H9 (cell line): ENCODE results near the gene MBP. TPM values are rescaled to one million over a fixed set of nuclear protein-coding genes. Genes with fewer than 3 reads are reported as not detected.

Experiments
- DNase-seq: peaks from one replicate; pipeline ENCODE4 v3.0.0-alpha.2; 2017
- H2AFZ ChIP-seq: one replicate; pipeline ENCODE4 v1.6.1; 2013; ENCODE audit warnings: mild to moderate bottlenecking, low read length, control low read depth, moderate library complexity
- H2AK5ac ChIP-seq: 2 replicates; pipeline ENCODE4 v1.6.1; 2013; ENCODE audit warnings: low read length, control low read depth, mixed read lengths; ENCODE audit not compliant: insufficient read length
- H2BK120ac ChIP-seq: one replicate; pipeline ENCODE4 v1.6.1; 2013; ENCODE audit warnings: low read depth, mild to moderate bottlenecking, low read length, control low read depth, inconsistent platforms; ENCODE audit not compliant: poor library complexity, severe bottlenecking
- H2BK12ac ChIP-seq: 2 replicates; pipeline ENCODE4 v1.6.1; 2013; ENCODE audit warnings: low read length, control low read depth, mixed read lengths, low read depth; ENCODE audit not compliant: insufficient read length
- H2BK15ac ChIP-seq: 2 replicates; pipeline ENCODE4 v1.6.1; 2013; ENCODE audit warnings: low read depth, low read length, control low read depth
- H2BK20ac ChIP-seq: one replicate; pipeline ENCODE4 v1.6.1; 2013; ENCODE audit warnings: low read depth, mild to moderate bottlenecking, low read length, control low read depth, inconsistent platforms; ENCODE audit not compliant: poor library complexity, severe bottlenecking
- H2BK5ac ChIP-seq: 2 replicates; pipeline ENCODE4 v1.6.1; 2013; ENCODE audit warnings: low read length, control low read depth, mixed read lengths; ENCODE audit not compliant: insufficient read length
- H3K14ac ChIP-seq: 2 replicates; pipeline ENCODE4 v1.6.1; 2013; ENCODE audit warnings: low read length, control low read depth; ENCODE audit not compliant: insufficient read depth
- H3K18ac ChIP-seq: 2 replicates; pipeline ENCODE4 v1.6.1; 2013; ENCODE audit warnings: low read depth, mild to moderate bottlenecking, mixed read lengths, low read length, control low read depth; ENCODE audit not compliant: insufficient read length
- H3K23ac ChIP-seq: 2 replicates; pipeline ENCODE4 v1.6.1; 2013; ENCODE audit warnings: low read length, control low read depth, mixed read lengths, low read depth; ENCODE audit not compliant: insufficient read length
- H3K23me2 ChIP-seq: 2 replicates; pipeline ENCODE4 v1.6.1; 2013; ENCODE audit warnings: low read depth, mild to moderate bottlenecking, mixed read lengths, low read length, control low read depth; ENCODE audit not compliant: insufficient read length, poor library complexity, severe bottlenecking
- H3K27ac ChIP-seq: 2 replicates; pipeline ENCODE4 v1.5.1; 2013; ENCODE audit warnings: low read length, control low read depth, mixed read lengths, low read depth; ENCODE audit not compliant: insufficient read length
- H3K27me3 ChIP-seq: 2 replicates; pipeline ENCODE4 v1.6.1; 2013; ENCODE audit warnings: low read length, control low read depth, inconsistent platforms; ENCODE audit not compliant: insufficient read depth
- H3K4ac ChIP-seq: 2 replicates; pipeline ENCODE4 v1.6.1; 2013; ENCODE audit warnings: low read depth, mild to moderate bottlenecking, control low read depth, inconsistent platforms, low read length, moderate library complexity
- H3K4me1 ChIP-seq: 2 replicates; pipeline ENCODE4 v1.6.1; 2013; ENCODE audit warnings: low read length, control low read depth, inconsistent platforms; ENCODE audit not compliant: insufficient read depth
- H3K4me2 ChIP-seq: 2 replicates; pipeline ENCODE4 v1.6.1; 2013; ENCODE audit warnings: low read length, control low read depth, mixed read lengths; ENCODE audit not compliant: insufficient read length, insufficient read depth
- H3K56ac ChIP-seq: 2 replicates; pipeline ENCODE4 v1.6.1; 2013; ENCODE audit warnings: low read depth, mild to moderate bottlenecking, mixed read lengths, low read length, control low read depth; ENCODE audit not compliant: insufficient read length
- H3K79me1 ChIP-seq: 2 replicates; pipeline ENCODE4 v1.6.1; 2013; ENCODE audit warnings: low read depth, mild to moderate bottlenecking, moderate library complexity, low read length, control low read depth, inconsistent platforms; ENCODE audit not compliant: insufficient read depth, poor library complexity, severe bottlenecking
- H3K79me2 ChIP-seq: 2 replicates; pipeline ENCODE4 v1.6.1; 2013; ENCODE audit warnings: low read length, control low read depth, inconsistent platforms; ENCODE audit not compliant: insufficient read depth
- H3K9ac ChIP-seq: 2 replicates; pipeline ENCODE4 v1.6.1; 2013; ENCODE audit warnings: low read length, control low read depth, mixed read lengths; ENCODE audit not compliant: insufficient read length; ENCODE audit errors: extremely low read depth
- H3K9me3 ChIP-seq: one replicate; pipeline ENCODE4 v1.6.1; 2013; ENCODE audit warnings: low read depth, low read length, inconsistent platforms; ENCODE audit not compliant: control insufficient read depth
- H3T11ph ChIP-seq: one replicate; pipeline ENCODE4 v1.6.1; 2013; ENCODE audit warnings: mild to moderate bottlenecking, low read length, control low read depth, inconsistent platforms
- H4K20me1 ChIP-seq: one replicate; pipeline ENCODE4 v1.6.1; 2013; ENCODE audit not compliant: control insufficient read depth, insufficient read length, insufficient read depth
- H4K5ac ChIP-seq: 2 replicates; pipeline ENCODE4 v1.6.1; 2013; ENCODE audit warnings: low read depth, mild to moderate bottlenecking, mixed read lengths, low read length, control low read depth; ENCODE audit not compliant: insufficient read length
- H4K8ac ChIP-seq: replicated peaks from 2 replicates; pipeline ENCODE4 v1.6.1; 2013; ENCODE audit warnings: low read length, control low read depth, mixed read lengths, low read depth; ENCODE audit not compliant: insufficient read length
- H4K91ac ChIP-seq: 2 replicates; pipeline ENCODE4 v1.6.1; 2013; ENCODE audit warnings: low read depth, mild to moderate bottlenecking, moderate library complexity, mixed read lengths, low read length, control low read depth; ENCODE audit not compliant: insufficient read length
- H3K27ac Mint-ChIP-seq, 3 experiments: 2 replicates in 2 of 3; 3 replicates in 1 of 3; pipeline ENCODE4 v1.8.0; 2020 to 2021; ENCODE audit warnings: mixed read lengths in 3 of 3, mild to moderate bottlenecking in 1 of 3, moderate library complexity in 1 of 3
- H3K27me3 Mint-ChIP-seq: 2 replicates; pipeline ENCODE4 v1.8.0; 2021; ENCODE audit warnings: low read depth, mild to moderate bottlenecking, moderate library complexity, mixed read lengths
- H3K36me3 Mint-ChIP-seq, 3 experiments: 2 replicates in 2 of 3; 3 replicates in 1 of 3; pipeline ENCODE4 v1.8.0; 2020 to 2021; ENCODE audit warnings: low read depth in 3 of 3, mixed read lengths in 3 of 3; ENCODE audit not compliant: insufficient read depth in 1 of 3
- H3K4me1 Mint-ChIP-seq, 2 experiments: 2 replicates each; pipeline ENCODE4 v1.8.0; 2020; ENCODE audit warnings: mixed read lengths in 2 of 2
- H3K4me3 Mint-ChIP-seq, 2 experiments: 2 replicates in 1 of 2; 3 replicates in 1 of 2; pipeline ENCODE4 v1.8.0; 2020 to 2021; ENCODE audit warnings: mild to moderate bottlenecking in 2 of 2, mixed read lengths in 2 of 2, moderate library complexity in 1 of 2
- H3K9me3 Mint-ChIP-seq, 2 experiments: 2 replicates in 1 of 2; 3 replicates in 1 of 2; pipeline ENCODE4 v1.8.0; 2020; ENCODE audit warnings: mild to moderate bottlenecking in 2 of 2, mixed read lengths in 2 of 2, moderate library complexity in 1 of 2
- CTCF ChIP-seq: fragments of 200-600 bp; sonication (generic); conservative IDR thresholded peaks from 3 replicates; pipeline ENCODE4 v1.8.0; 2021; ENCODE audit warnings: antibody characterized with exemption, mild to moderate bottlenecking
- WGBS: extraction: QIAGEN DNeasy Blood & Tissue Kit; methylation state at CpG from one replicate; pipeline ENCODE4 v1.1.7; 2013; ENCODE audit warnings: missing lambda C conversion rate, low lambda C conversion rate, mixed read lengths; ENCODE audit not compliant: insufficient read length; ENCODE audit errors: extremely low coverage; 5-methylcytosine and 5-hydroxymethylcytosine counted together
- total RNA-seq: library from RNA; stranded (reverse); gene quantifications from 2 replicates; pipeline ENCODE4 v1.2.1, GENCODE V29; 2021

The MBP gene
- total RNA-seq, 1 experiment from 2014 or later, result 8.6 TPM

GRCh38 chr18:77146249-77147080 lies 13.9 kb upstream of the MBP start:
- Histone ChIP-seq H2BK5ac (no peak overlapping the region), H3K79me2 (no peaks in the 10 kb centered on the region), H3K79me1 (no peaks in the 10 kb centered on the region), H2BK15ac (no peak overlapping the region), H3K27ac (no peak overlapping the region), H2BK12ac (no peak overlapping the region), H3K4me1 (no peaks in the 10 kb centered on the region), H2AFZ (no peak overlapping the region), H2AK5ac (no peak overlapping the region), H4K91ac (no peak overlapping the region), H3K56ac (no peak overlapping the region), H3K23me2 (no peaks in the 10 kb centered on the region), H3K18ac (no peak overlapping the region), H3K27me3 (no peaks in the 10 kb centered on the region), H3T11ph (no peak overlapping the region), H2BK20ac (no peak overlapping the region), H3K14ac (peak overlapping the region; percentile 42), H2BK120ac (no peak overlapping the region), H4K5ac (no peak overlapping the region), H3K4me2 (no peak overlapping the region), H4K20me1 (no peaks in the 10 kb centered on the region), H4K8ac (no peak overlapping the region), H3K23ac (no peak overlapping the region), H3K9ac (no peak overlapping the region), H3K9me3 (peaks cover 10% of the 10 kb centered on the region), H3K4ac (no peak overlapping the region)
- Mint-ChIP-seq H3K27me3 (peaks cover 5% of the 10 kb centered on the region), H3K27ac (peak overlapping the region in 1 of 3 experiments; percentile 79; a peak in 1 of 7 replicates), H3K4me3 (no peak overlapping the region), H3K36me3 (peaks cover 19 to 32% (median 24%) of the 10 kb centered on the region in 3 experiments), H3K9me3 (peaks cover 34 to 36% of the 10 kb centered on the region in 2 experiments), H3K4me1 (no peaks in the 10 kb centered on the region)
- TF ChIP-seq CTCF, result no peak
- DNase-seq, result no peak
- WGBS, result no CpG with 5 or more reads among the region's 16 CpGs
